CD4-positive, alpha-beta T cell treated with Interferon alpha-2 for 1 hour (primary cell): ENCODE data around the gene PNMT.
A peak's percentile ranks its signal among the peaks of the same experiment; 100 is the strongest.

Experiments used
- DNase-seq, 2 donors: peaks; one replicate each; pipeline ENCODE4 v3.0.0-alpha.2; 2020 to 2022

The PNMT gene

GRCh38 chr17:39667945-39668924 is at the start of gene PNMT:
Gene PNMT, plus strand, starts transcription at chr17:39668453. Its CDS starts 23 bp downstream, at chr17:39668476.
- DNase-seq: peak; percentile 64 to 71

GRCh38 chr17:39618956-39619785 is 49.1 kb upstream of the PNMT start:
- DNase-seq: no peak

GRCh38 chr17:39619786-39620101 is 48.5 kb upstream of the PNMT start:
- no peak for DNase-seq

- peak; percentile 84 to 91 for DNase-seq
Observed at GRCh38 chr17:39621523-39622379, 46.5 kb upstream of the PNMT start.

GRCh38 chr17:39622380-39623006 is 45.8 kb upstream of the PNMT start:
- DNase-seq: peak; percentile 14 to 61

GRCh38 chr17:39623356-39623950 is 44.8 kb upstream of the PNMT start:
- DNase-seq: peak; percentile 84 to 89

GRCh38 chr17:39624313-39624712 is 43.9 kb upstream of the PNMT start:
- no peak for DNase-seq

GRCh38 chr17:39625198-39625785 is 43.0 kb upstream of the PNMT start:
- DNase-seq: no peak

- no peak for DNase-seq
Observed at GRCh38 chr17:39626171-39627046, 41.8 kb upstream of the PNMT start, which contains the start of gene PPP1R1B. Gene PPP1R1B, plus strand, starts transcription at chr17:39626952. Its CDS starts 441 bp downstream, at chr17:39627393.

- no peak for DNase-seq
Observed at GRCh38 chr17:39627047-39627711, 41.1 kb upstream of the PNMT start.

- no peak for DNase-seq
Observed at GRCh38 chr17:39627712-39628516, 40.3 kb upstream of the PNMT start.

- no peak for DNase-seq
Observed at GRCh38 chr17:39628655-39629493, 39.4 kb upstream of the PNMT start.

GRCh38 chr17:39629494-39629880 is 38.8 kb upstream of the PNMT start:
- DNase-seq: no peak

GRCh38 chr17:39629898-39630297 is 38.4 kb upstream of the PNMT start:
- DNase-seq: no peak

- no peak for DNase-seq
Observed at GRCh38 chr17:39631403-39631802, 36.9 kb upstream of the PNMT start.

GRCh38 chr17:39632153-39632941 is 35.9 kb upstream of the PNMT start:
- no peak for DNase-seq

GRCh38 chr17:39633570-39634183 is 34.6 kb upstream of the PNMT start:
- no peak for DNase-seq
